ENCODE results near the gene MPZL3. TPM values are rescaled to one million over a fixed set of nuclear protein-coding genes. Genes with fewer than 3 reads are reported as not detected.

Gene MPZL3
- total RNA-seq, 1 experiment from 2014 or later, result 0.52 TPM

DNA sequence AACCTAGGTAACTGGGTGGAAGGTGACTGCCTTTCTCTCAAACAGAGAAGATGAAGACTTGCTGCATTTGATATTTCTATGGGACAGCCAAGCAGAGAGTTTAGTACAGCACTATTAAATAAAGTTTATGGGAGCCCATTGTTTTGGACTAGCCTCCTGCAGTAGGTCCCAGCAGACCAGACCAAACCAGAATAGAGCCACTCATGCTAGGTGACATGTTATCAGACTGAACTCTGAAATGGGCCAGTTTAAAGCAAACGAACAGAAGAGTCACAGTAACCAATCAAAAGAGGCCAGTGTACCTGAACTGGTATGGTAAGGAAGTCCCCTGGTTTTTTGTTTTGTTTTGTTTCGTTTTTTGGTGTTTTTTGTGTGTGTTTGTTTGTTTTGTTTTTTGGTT lies 19.8 kb upstream of the MPZL3 start:
- H3K9me3 ChIP-seq (ENCODE audit: low read depth, low read length, poor library complexity, severe bottlenecking), result no peaks in the 10 kb centered on the region
- H3K27ac ChIP-seq (ENCODE audit: low read depth, low read length, poor library complexity, severe bottlenecking), result no peak overlapping the region
- H3K4me1 ChIP-seq (ENCODE audit: insufficient read depth, low read length, poor library complexity, severe bottlenecking), result no peaks in the 10 kb centered on the region
- DNase-seq (ENCODE audit: low spot score), result no peak
- CTCF ChIA-PET, result interaction anchor here (0.6 kb wide), 1 partner anchor 12 kb away, joined by 3 read pairs; no protein-coding TSS in a partner anchor
- no TSS peak for BruUV-seq (replicated peaks)
- intact Hi-C loops (cut with micrococcal nuclease; ENCODE audit: unreplicated experiment), result no loop called here
- no peaks in the 10 kb centered on the region for H3K36me3 ChIP-seq (ENCODE audit: insufficient read depth, low read length, poor library complexity, severe bottlenecking)
- peaks cover 82% of the 10 kb centered on the region for H3K27me3 ChIP-seq (replicated peaks; ENCODE audit: insufficient read depth, low read depth, low read length, poor library complexity)
- POLR2A ChIA-PET (ENCODE audit: low non-redundant PET), result no interaction called here
- TF ChIP-seq CTCF (conservative IDR thresholded peaks at IDR 0.05; ENCODE audit: low read depth, low read length) (no peak), EZH2 (IDR thresholded peaks at IDR 0.05; ENCODE audit: borderline replicate concordance, low read depth, low read length, poor library complexity, severe bottlenecking) (no peak)
- H3K4me3 ChIP-seq (ENCODE audit: low read depth, low read length, poor library complexity, severe bottlenecking), result no peak overlapping the region

- H3K4me3 ChIP-seq (ENCODE audit: low read depth, low read length, poor library complexity, severe bottlenecking), result no peak overlapping the region
- intact Hi-C loops (cut with micrococcal nuclease; ENCODE audit: unreplicated experiment), result no loop called here
- BruUV-seq (replicated peaks), result no TSS peak
- no peaks in the 10 kb centered on the region for H3K4me1 ChIP-seq (ENCODE audit: insufficient read depth, low read length, poor library complexity, severe bottlenecking)
- CTCF ChIA-PET, result no interaction called here
- no peaks in the 10 kb centered on the region for H3K9me3 ChIP-seq (ENCODE audit: low read depth, low read length, poor library complexity, severe bottlenecking)
- peaks cover 94% of the 10 kb centered on the region for H3K27me3 ChIP-seq (replicated peaks; ENCODE audit: insufficient read depth, low read depth, low read length, poor library complexity)
- no peak for DNase-seq (ENCODE audit: low spot score)
- H3K36me3 ChIP-seq (ENCODE audit: insufficient read depth, low read length, poor library complexity, severe bottlenecking), result no peaks in the 10 kb centered on the region
- no peak overlapping the region for H3K27ac ChIP-seq (ENCODE audit: low read depth, low read length, poor library complexity, severe bottlenecking)
- TF ChIP-seq CTCF (conservative IDR thresholded peaks at IDR 0.05; ENCODE audit: low read depth, low read length) (no peak), EZH2 (IDR thresholded peaks at IDR 0.05; ENCODE audit: borderline replicate concordance, low read depth, low read length, poor library complexity, severe bottlenecking) (no peak)
- POLR2A ChIA-PET (ENCODE audit: low non-redundant PET), result no interaction called here
Observed at GRCh38 chr11:118267486-118267885, 15.3 kb upstream of the MPZL3 start.

- DNase-seq (ENCODE audit: low spot score), result no peak
- POLR2A ChIA-PET (ENCODE audit: low non-redundant PET), result no interaction called here
- intact Hi-C loops (cut with micrococcal nuclease; ENCODE audit: unreplicated experiment), result no loop called here
- TF ChIP-seq CTCF (conservative IDR thresholded peaks at IDR 0.05; ENCODE audit: low read depth, low read length), result no peak
- no peak for TF ChIP-seq EZH2 (IDR thresholded peaks at IDR 0.05; ENCODE audit: borderline replicate concordance, low read depth, low read length, poor library complexity, severe bottlenecking)
- peaks cover 99% of the 10 kb centered on the region for H3K27me3 ChIP-seq (replicated peaks; ENCODE audit: insufficient read depth, low read depth, low read length, poor library complexity)
- no TSS peak for BruUV-seq (replicated peaks)
- H3K4me1 ChIP-seq (ENCODE audit: insufficient read depth, low read length, poor library complexity, severe bottlenecking), result no peaks in the 10 kb centered on the region
- CTCF ChIA-PET, result no interaction called here
- H3K27ac ChIP-seq (ENCODE audit: low read depth, low read length, poor library complexity, severe bottlenecking), result no peak overlapping the region
- H3K4me3 ChIP-seq (ENCODE audit: low read depth, low read length, poor library complexity, severe bottlenecking), result no peak overlapping the region
- no peaks in the 10 kb centered on the region for H3K36me3 ChIP-seq (ENCODE audit: insufficient read depth, low read length, poor library complexity, severe bottlenecking)
- H3K9me3 ChIP-seq (ENCODE audit: low read depth, low read length, poor library complexity, severe bottlenecking), result no peaks in the 10 kb centered on the region
Observed at GRCh38 chr11:118265954-118266353, 13.8 kb upstream of the MPZL3 start.
